ENCODE measurements around the gene ZNF300.

DNA sequence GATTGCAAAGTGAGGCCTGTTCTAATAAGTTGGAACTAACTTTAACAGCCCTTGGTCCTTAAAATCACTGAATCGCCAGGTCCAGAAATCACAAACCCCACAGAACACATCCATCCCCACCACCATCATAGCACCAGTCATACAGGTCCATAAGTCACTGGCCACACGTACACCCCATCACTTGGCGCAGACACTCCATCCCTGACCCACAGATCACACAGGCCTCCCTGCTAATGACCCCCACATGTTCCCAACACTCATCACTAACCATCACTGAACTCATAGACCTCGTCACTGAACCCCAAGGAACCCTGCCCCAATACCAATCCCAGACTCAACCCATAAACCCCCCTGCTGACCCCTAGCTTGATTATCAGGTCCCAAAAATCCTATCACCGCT, 41.2 kb upstream of the ZNF300 start:
- TF ChIP-seq, protein P1, sequence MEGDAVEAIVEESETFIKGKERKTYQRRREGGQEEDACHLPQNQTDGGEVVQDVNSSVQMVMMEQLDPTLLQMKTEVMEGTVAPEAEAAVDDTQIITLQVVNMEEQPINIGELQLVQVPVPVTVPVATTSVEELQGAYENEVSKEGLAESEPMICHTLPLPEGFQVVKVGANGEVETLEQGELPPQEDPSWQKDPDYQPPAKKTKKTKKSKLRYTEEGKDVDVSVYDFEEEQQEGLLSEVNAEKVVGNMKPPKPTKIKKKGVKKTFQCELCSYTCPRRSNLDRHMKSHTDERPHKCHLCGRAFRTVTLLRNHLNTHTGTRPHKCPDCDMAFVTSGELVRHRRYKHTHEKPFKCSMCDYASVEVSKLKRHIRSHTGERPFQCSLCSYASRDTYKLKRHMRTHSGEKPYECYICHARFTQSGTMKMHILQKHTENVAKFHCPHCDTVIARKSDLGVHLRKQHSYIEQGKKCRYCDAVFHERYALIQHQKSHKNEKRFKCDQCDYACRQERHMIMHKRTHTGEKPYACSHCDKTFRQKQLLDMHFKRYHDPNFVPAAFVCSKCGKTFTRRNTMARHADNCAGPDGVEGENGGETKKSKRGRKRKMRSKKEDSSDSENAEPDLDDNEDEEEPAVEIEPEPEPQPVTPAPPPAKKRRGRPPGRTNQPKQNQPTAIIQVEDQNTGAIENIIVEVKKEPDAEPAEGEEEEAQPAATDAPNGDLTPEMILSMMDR (IDR thresholded peaks at IDR 0.05): no peak
- TF ChIP-seq POLR2A (IDR thresholded peaks at IDR 0.05) (no peak), EP300 (IDR thresholded peaks at IDR 0.05) (no peak)
